Glutamatergic neuron (in vitro differentiated cells): Measurements from ENCODE around the gene ANKRD13D. TPM values are rescaled to one million over a fixed set of nuclear protein-coding genes. Genes with fewer than 3 reads are reported as not detected.

ENCODE experiments used
- DNase-seq: peaks from one replicate; pipeline ENCODE4 v3.0.0; 2022
- H3K27ac Mint-ChIP-seq: one replicate; pipeline ENCODE4 v1.8.0; 2020; ENCODE audit warnings: mild to moderate bottlenecking, mixed read lengths, inconsistent platforms; ENCODE audit not compliant: unreplicated experiment
- H3K27me3 Mint-ChIP-seq: one replicate; pipeline ENCODE4 v1.8.0; 2020; ENCODE audit warnings: mild to moderate bottlenecking, moderate library complexity, mixed read lengths, inconsistent platforms; ENCODE audit not compliant: unreplicated experiment
- H3K36me3 Mint-ChIP-seq: one replicate; pipeline ENCODE4 v1.8.0; 2020; ENCODE audit warnings: mild to moderate bottlenecking, mixed read lengths, inconsistent platforms; ENCODE audit not compliant: unreplicated experiment
- H3K4me1 Mint-ChIP-seq: one replicate; pipeline ENCODE4 v1.8.0; 2020; ENCODE audit warnings: mild to moderate bottlenecking, low read depth, mixed read lengths, inconsistent platforms; ENCODE audit not compliant: unreplicated experiment
- H3K4me3 Mint-ChIP-seq: one replicate; pipeline ENCODE4 v1.8.0; 2020; ENCODE audit warnings: mild to moderate bottlenecking, mixed read lengths, inconsistent platforms; ENCODE audit not compliant: unreplicated experiment
- H3K9me3 Mint-ChIP-seq: one replicate; pipeline ENCODE4 v1.8.0; 2020; ENCODE audit warnings: mild to moderate bottlenecking, moderate library complexity, mixed read lengths, inconsistent platforms; ENCODE audit not compliant: unreplicated experiment
- CTCF ChIP-seq: fragments of 200-600 bp; sonication (generic); IDR thresholded peaks from one replicate; pipeline ENCODE4 v1.5.0; 2021; ENCODE audit not compliant: partially characterized antibody, unreplicated experiment
- total RNA-seq: library from RNA; stranded (reverse); fragmentation: NEBNext Ultra II Directional; extraction: Animal tissue kit (Norgen Biotek cat#: 25700); gene quantifications from one replicate; pipeline ENCODE4 v1.2.1, GENCODE V29; 2021; ENCODE audit not compliant: unreplicated experiment

ANKRD13D gene
- total RNA-seq, 1 donor from 2014 or later: 109 TPM

GRCh38 chr11:67351275-67352005, 62.3 kb downstream of the ANKRD13D start:
- peaks cover 13% of the 10 kb centered on the region for H3K27me3 Mint-ChIP-seq
- peak overlapping the region; percentile 70 for H3K4me3 Mint-ChIP-seq
- peaks cover 29% of the 10 kb centered on the region for H3K4me1 Mint-ChIP-seq
- no peaks in the 10 kb centered on the region for H3K36me3 Mint-ChIP-seq
- H3K27ac Mint-ChIP-seq: no peak overlapping the region
- peaks cover 8% of the 10 kb centered on the region for H3K9me3 Mint-ChIP-seq
- peak; percentile 58 for DNase-seq
- peak; percentile 93 for TF ChIP-seq CTCF

Other genes with a start within 250 kb of the ANKRD13D start
- not detected for gene RHOD, start 232.5 kb upstream of the ANKRD13D start, total RNA-seq
- 71.0 TPM for gene KDM2A, start 170.0 kb upstream of the ANKRD13D start, total RNA-seq
- 52.2 TPM for gene GRK2, start 22.8 kb upstream of the ANKRD13D start, total RNA-seq
- 8.3 TPM for gene SSH3, start 14.2 kb downstream of the ANKRD13D start, total RNA-seq
- 15.4 TPM for gene POLD4, start 64.2 kb downstream of the ANKRD13D start, total RNA-seq
- not detected for gene CLCF1, start 84.3 kb downstream of the ANKRD13D start, total RNA-seq
- gene RAD9A, start 102.7 kb downstream of the ANKRD13D start, total RNA-seq: 12.1 TPM
- 163 TPM for gene PPP1CA, start 112.6 kb downstream of the ANKRD13D start, total RNA-seq
- not detected for gene TBC1D10C, start 114.8 kb downstream of the ANKRD13D start, total RNA-seq
- 0.07 TPM for gene CARNS1, start 126.4 kb downstream of the ANKRD13D start, total RNA-seq
- gene RPS6KB2, start 139.2 kb downstream of the ANKRD13D start, total RNA-seq: 69.0 TPM
- 2.1 TPM for gene PTPRCAP, start 148.4 kb downstream of the ANKRD13D start, total RNA-seq
- 88.8 TPM for gene CORO1B, start 154.2 kb downstream of the ANKRD13D start, total RNA-seq
- not detected for gene GPR152, start 163.4 kb downstream of the ANKRD13D start, total RNA-seq
- gene CABP4, start 166.1 kb downstream of the ANKRD13D start, total RNA-seq: not detected
- 41.9 TPM for gene TMEM134, start 179.9 kb downstream of the ANKRD13D start, total RNA-seq
- gene AIP, start 193.7 kb downstream of the ANKRD13D start, total RNA-seq: 43.0 TPM
- 25.6 TPM for gene PITPNM1, start 216.1 kb downstream of the ANKRD13D start, total RNA-seq
- 21.9 TPM for gene CDK2AP2, start 218.9 kb downstream of the ANKRD13D start, total RNA-seq
- gene CABP2, start 234.1 kb downstream of the ANKRD13D start, total RNA-seq: not detected